ENCODE results near the gene BBLN. TPM values are rescaled to one million over a fixed set of nuclear protein-coding genes. Genes with fewer than 3 reads are reported as not detected.

The BBLN gene
- polyA plus RNA-seq, 2 donors = 77.5 to 104 TPM

GRCh38 chr9:128118472-128118857, 41.6 kb upstream of the BBLN start:
- Histone ChIP-seq H3K27ac (ENCODE audit: low read depth in 2 of 2, low read length in 1 of 2) (no peak overlapping the region), H3K27me3 (ENCODE audit: control insufficient read depth in 1 of 2, insufficient read depth in 2 of 2, low read length in 2 of 2) (no peaks in the 10 kb centered on the region), H3K36me3 (ENCODE audit: control insufficient read depth in 2 of 2, insufficient read depth in 2 of 2, low read length in 1 of 2) (peaks cover 6 to 34% of the 10 kb centered on the region in 2 donors), H3K4me3 (ENCODE audit: low read depth in 1 of 2, low read length in 2 of 2) (no peak overlapping the region), H3K4me1 (ENCODE audit: control insufficient read depth in 2 of 2, insufficient read depth in 2 of 2, low read length in 1 of 2) (no peaks in the 10 kb centered on the region), H3K9me3 (ENCODE audit: control insufficient read depth in 2 of 2, insufficient read depth in 1 of 2, low read depth in 1 of 2, low read length in 1 of 2) (peaks cover 0 to 3% of the 10 kb centered on the region in 2 donors)
- WGBS, 2 donors = 45 to 55% methylated on average over 3 of the region's 3 CpGs

GRCh38 chr9:128118971-128119665, 40.9 kb upstream of the BBLN start:
- 65 to 70% methylated on average over 14 to 15 of the region's 15 CpGs for WGBS, 2 donors
- no peaks in the 10 kb centered on the region for H3K4me1 ChIP-seq (ENCODE audit: control insufficient read depth in 2 of 2, insufficient read depth in 2 of 2, low read length in 1 of 2)
- H3K27ac ChIP-seq (ENCODE audit: low read depth in 2 of 2, low read length in 1 of 2) = no peak overlapping the region
- H3K4me3 ChIP-seq (ENCODE audit: low read depth in 1 of 2, low read length in 2 of 2) = no peak overlapping the region
- H3K27me3 ChIP-seq (ENCODE audit: control insufficient read depth in 1 of 2, insufficient read depth in 2 of 2, low read length in 2 of 2) = no peaks in the 10 kb centered on the region
- peaks cover 6 to 32% of the 10 kb centered on the region in 2 donors for H3K36me3 ChIP-seq (ENCODE audit: control insufficient read depth in 2 of 2, insufficient read depth in 2 of 2, low read length in 1 of 2)
- no peaks in the 10 kb centered on the region for H3K9me3 ChIP-seq (ENCODE audit: control insufficient read depth in 2 of 2, insufficient read depth in 1 of 2, low read depth in 1 of 2, low read length in 1 of 2)

GRCh38 chr9:128120061-128120740, 39.9 kb upstream of the BBLN start:
- Histone ChIP-seq H3K36me3 (ENCODE audit: control insufficient read depth in 2 of 2, insufficient read depth in 2 of 2, low read length in 1 of 2) (peaks cover 6 to 37% of the 10 kb centered on the region in 2 donors), H3K27me3 (ENCODE audit: control insufficient read depth in 1 of 2, insufficient read depth in 2 of 2, low read length in 2 of 2) (no peaks in the 10 kb centered on the region), H3K4me1 (ENCODE audit: control insufficient read depth in 2 of 2, insufficient read depth in 2 of 2, low read length in 1 of 2) (peaks cover 0 to 2% of the 10 kb centered on the region in 2 donors), H3K4me3 (ENCODE audit: low read depth in 1 of 2, low read length in 2 of 2) (no peak overlapping the region), H3K27ac (ENCODE audit: low read depth in 2 of 2, low read length in 1 of 2) (no peak overlapping the region), H3K9me3 (ENCODE audit: control insufficient read depth in 2 of 2, insufficient read depth in 1 of 2, low read depth in 1 of 2, low read length in 1 of 2) (no peaks in the 10 kb centered on the region)
- WGBS, 2 donors = 78 to 81% methylated on average over 20 of the region's 20 CpGs

- Histone ChIP-seq H3K9me3 (ENCODE audit: control insufficient read depth in 2 of 2, insufficient read depth in 1 of 2, low read depth in 1 of 2, low read length in 1 of 2) (no peaks in the 10 kb centered on the region), H3K27ac (ENCODE audit: low read depth in 2 of 2, low read length in 1 of 2) (no peak overlapping the region), H3K36me3 (ENCODE audit: control insufficient read depth in 2 of 2, insufficient read depth in 2 of 2, low read length in 1 of 2) (peaks cover 6 to 39% of the 10 kb centered on the region in 2 donors), H3K4me1 (ENCODE audit: control insufficient read depth in 2 of 2, insufficient read depth in 2 of 2, low read length in 1 of 2) (peaks cover 0 to 5% of the 10 kb centered on the region in 2 donors), H3K4me3 (ENCODE audit: low read depth in 1 of 2, low read length in 2 of 2) (no peak overlapping the region), H3K27me3 (ENCODE audit: control insufficient read depth in 1 of 2, insufficient read depth in 2 of 2, low read length in 2 of 2) (no peaks in the 10 kb centered on the region)
- 77 to 82% methylated on average over 29 of the region's 29 CpGs for WGBS, 2 donors
These were observed 39.2 kb upstream of the BBLN start for GRCh38 chr9:128120741-128121465.

- Histone ChIP-seq H3K4me1 (ENCODE audit: control insufficient read depth in 2 of 2, insufficient read depth in 2 of 2, low read length in 1 of 2) (peaks cover 0 to 8% of the 10 kb centered on the region in 2 donors), H3K36me3 (ENCODE audit: control insufficient read depth in 2 of 2, insufficient read depth in 2 of 2, low read length in 1 of 2) (peaks cover 6 to 39% of the 10 kb centered on the region in 2 donors), H3K9me3 (ENCODE audit: control insufficient read depth in 2 of 2, insufficient read depth in 1 of 2, low read depth in 1 of 2, low read length in 1 of 2) (no peaks in the 10 kb centered on the region), H3K4me3 (ENCODE audit: low read depth in 1 of 2, low read length in 2 of 2) (no peak overlapping the region), H3K27me3 (ENCODE audit: control insufficient read depth in 1 of 2, insufficient read depth in 2 of 2, low read length in 2 of 2) (no peaks in the 10 kb centered on the region), H3K27ac (ENCODE audit: low read depth in 2 of 2, low read length in 1 of 2) (no peak overlapping the region)
- WGBS, 2 donors = 94 to 96% methylated on average over 5 of the region's 5 CpGs
These were observed 38.6 kb upstream of the BBLN start for GRCh38 chr9:128121466-128121810.

- Histone ChIP-seq H3K9me3 (ENCODE audit: control insufficient read depth in 2 of 2, insufficient read depth in 1 of 2, low read depth in 1 of 2, low read length in 1 of 2) (no peaks in the 10 kb centered on the region), H3K4me1 (ENCODE audit: control insufficient read depth in 2 of 2, insufficient read depth in 2 of 2, low read length in 1 of 2) (peaks cover 0 to 8% of the 10 kb centered on the region in 2 donors), H3K36me3 (ENCODE audit: control insufficient read depth in 2 of 2, insufficient read depth in 2 of 2, low read length in 1 of 2) (peaks cover 6 to 39% of the 10 kb centered on the region in 2 donors), H3K27me3 (ENCODE audit: control insufficient read depth in 1 of 2, insufficient read depth in 2 of 2, low read length in 2 of 2) (no peaks in the 10 kb centered on the region), H3K27ac (ENCODE audit: low read depth in 2 of 2, low read length in 1 of 2) (no peak overlapping the region), H3K4me3 (ENCODE audit: low read depth in 1 of 2, low read length in 2 of 2) (no peak overlapping the region)
- WGBS, 2 donors = 87 to 91% methylated on average over 26 to 27 of the region's 27 CpGs
These were observed 37.9 kb upstream of the BBLN start for GRCh38 chr9:128121924-128122808.

- H3K4me3 ChIP-seq (ENCODE audit: low read depth in 1 of 2, low read length in 2 of 2) = no peak overlapping the region
- no peaks in the 10 kb centered on the region for H3K27me3 ChIP-seq (ENCODE audit: control insufficient read depth in 1 of 2, insufficient read depth in 2 of 2, low read length in 2 of 2)
- H3K27ac ChIP-seq (ENCODE audit: low read depth in 2 of 2, low read length in 1 of 2) = no peak overlapping the region
- no peaks in the 10 kb centered on the region for H3K9me3 ChIP-seq (ENCODE audit: control insufficient read depth in 2 of 2, insufficient read depth in 1 of 2, low read depth in 1 of 2, low read length in 1 of 2)
- 90% methylated on average over 24 of the region's 24 CpGs for WGBS, 2 donors
- peaks cover 0 to 8% of the 10 kb centered on the region in 2 donors for H3K4me1 ChIP-seq (ENCODE audit: control insufficient read depth in 2 of 2, insufficient read depth in 2 of 2, low read length in 1 of 2)
- H3K36me3 ChIP-seq (ENCODE audit: control insufficient read depth in 2 of 2, insufficient read depth in 2 of 2, low read length in 1 of 2) = peaks cover 6 to 39% of the 10 kb centered on the region in 2 donors
These were observed 37.3 kb upstream of the BBLN start for GRCh38 chr9:128122809-128123175.

- Histone ChIP-seq H3K27me3 (ENCODE audit: control insufficient read depth in 1 of 2, insufficient read depth in 2 of 2, low read length in 2 of 2) (no peaks in the 10 kb centered on the region), H3K27ac (ENCODE audit: low read depth in 2 of 2, low read length in 1 of 2) (no peak overlapping the region), H3K36me3 (ENCODE audit: control insufficient read depth in 2 of 2, insufficient read depth in 2 of 2, low read length in 1 of 2) (peaks cover 6 to 39% of the 10 kb centered on the region in 2 donors), H3K4me1 (ENCODE audit: control insufficient read depth in 2 of 2, insufficient read depth in 2 of 2, low read length in 1 of 2) (peaks cover 0 to 8% of the 10 kb centered on the region in 2 donors), H3K9me3 (ENCODE audit: control insufficient read depth in 2 of 2, insufficient read depth in 1 of 2, low read depth in 1 of 2, low read length in 1 of 2) (no peaks in the 10 kb centered on the region), H3K4me3 (ENCODE audit: low read depth in 1 of 2, low read length in 2 of 2) (no peak overlapping the region)
- WGBS, 2 donors = 86 to 91% methylated on average over 21 of the region's 21 CpGs
These were observed 36.5 kb upstream of the BBLN start for GRCh38 chr9:128123451-128124080.

GRCh38 chr9:128124451-128124850, 35.6 kb upstream of the BBLN start:
- Histone ChIP-seq H3K27ac (ENCODE audit: low read depth in 2 of 2, low read length in 1 of 2) (peak overlapping the region in 1 of 2 donors; percentile 1), H3K36me3 (ENCODE audit: control insufficient read depth in 2 of 2, insufficient read depth in 2 of 2, low read length in 1 of 2) (peaks cover 6 to 39% of the 10 kb centered on the region in 2 donors), H3K4me1 (ENCODE audit: control insufficient read depth in 2 of 2, insufficient read depth in 2 of 2, low read length in 1 of 2) (peaks cover 0 to 14% of the 10 kb centered on the region in 2 donors), H3K4me3 (ENCODE audit: low read depth in 1 of 2, low read length in 2 of 2) (no peak overlapping the region), H3K27me3 (ENCODE audit: control insufficient read depth in 1 of 2, insufficient read depth in 2 of 2, low read length in 2 of 2) (no peaks in the 10 kb centered on the region), H3K9me3 (ENCODE audit: control insufficient read depth in 2 of 2, insufficient read depth in 1 of 2, low read depth in 1 of 2, low read length in 1 of 2) (no peaks in the 10 kb centered on the region)
- 69 to 76% methylated on average over 8 of the region's 8 CpGs for WGBS, 2 donors
